ENCODE data around the gene ADGRL3.
"Not testable (repeated sequence)": the region's sequence is repeated elsewhere in the genome, so short reads cannot be mapped to it uniquely, and the experiment has no call there.

Gene ADGRL3

DNA sequence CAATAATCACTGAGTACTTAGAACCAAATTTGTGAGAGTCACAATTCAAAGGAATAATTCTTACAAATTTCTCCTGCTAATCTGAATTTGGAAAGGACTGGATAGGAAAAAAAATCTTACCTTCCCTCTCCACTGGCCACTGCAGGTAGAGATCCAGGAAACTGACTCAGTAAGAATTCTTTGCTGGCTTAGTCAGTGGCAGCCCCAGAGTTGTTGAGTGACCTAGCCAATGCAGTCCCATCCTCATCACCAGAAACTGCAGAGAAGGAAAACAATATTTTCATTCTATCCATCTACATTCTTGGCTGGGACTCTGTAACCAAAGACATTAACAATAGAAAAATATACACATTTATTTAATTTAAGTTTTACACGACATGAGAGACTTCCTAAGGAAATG is 572.0 kb downstream of the ADGRL3 start:
- H3K4me3 ChIP-seq (ENCODE audit: low read depth, low read length) = no peak overlapping the region

DNA sequence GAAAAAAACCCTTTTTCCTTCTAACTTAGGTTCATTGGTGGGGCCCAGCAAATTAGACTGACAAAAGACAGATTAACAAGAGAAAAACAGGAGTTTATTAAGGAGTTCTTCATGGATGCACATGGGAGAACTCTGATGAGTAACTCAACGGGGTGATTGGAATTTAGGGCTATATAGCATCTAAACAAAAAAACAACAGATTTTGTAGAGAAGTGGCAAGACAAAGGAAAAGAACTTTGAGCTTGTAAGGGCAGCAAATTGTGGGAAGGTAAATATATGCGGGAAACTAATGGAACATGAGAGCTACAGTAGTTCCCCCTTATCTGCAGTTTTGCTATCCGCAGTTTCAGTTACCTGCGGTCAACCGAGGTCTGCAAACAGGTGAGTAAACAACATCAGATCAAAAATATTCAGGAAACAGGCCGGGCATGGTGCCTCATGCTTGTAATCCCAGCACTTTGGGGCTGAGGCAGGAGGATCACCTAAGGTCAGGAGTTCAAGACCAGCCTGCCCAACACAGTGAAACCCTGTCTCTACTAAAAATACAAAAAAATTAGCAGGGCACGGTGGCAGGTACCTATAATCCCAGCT is 573.6 kb downstream of the ADGRL3 start:
- H3K4me3 ChIP-seq (ENCODE audit: low read depth, low read length) = no peak overlapping the region

DNA sequence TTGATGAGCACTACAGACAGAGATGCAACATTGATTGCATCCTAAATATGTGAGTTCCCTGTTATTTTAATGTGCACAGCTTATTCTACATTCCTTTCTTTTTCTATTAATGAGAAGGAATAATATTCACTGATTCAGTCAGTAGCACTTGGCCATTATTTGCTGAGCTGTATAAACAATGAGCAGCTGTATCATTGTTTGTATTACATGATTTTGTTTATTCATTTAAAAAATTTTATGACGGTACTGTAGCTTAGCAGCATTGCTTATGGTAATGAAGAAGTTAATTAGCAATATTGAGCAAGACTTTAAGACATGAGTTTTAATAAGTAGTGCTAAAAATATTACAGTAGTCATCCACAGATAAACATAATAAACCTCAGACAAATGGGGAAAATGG is 582.0 kb downstream of the ADGRL3 start:
- no peak overlapping the region for H3K4me3 ChIP-seq (ENCODE audit: low read depth, low read length)

DNA sequence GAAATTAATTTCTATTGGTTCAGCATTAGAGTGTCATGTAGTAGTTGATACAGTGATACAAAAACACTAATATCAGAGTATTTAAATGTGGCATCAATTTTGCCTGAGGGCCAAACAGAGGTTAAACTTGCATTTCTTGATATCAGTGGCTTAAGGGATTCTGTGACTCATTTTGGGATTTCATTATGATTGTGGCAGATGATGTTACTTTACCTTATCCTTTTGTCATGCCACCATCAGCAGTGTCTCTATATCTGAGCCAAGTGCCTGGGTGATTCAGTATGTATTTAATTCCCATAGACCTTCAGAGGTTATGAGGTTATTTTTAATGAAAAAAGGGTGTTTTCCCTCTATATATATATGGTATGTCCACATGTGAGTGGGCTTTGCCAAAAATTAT is 582.9 kb downstream of the ADGRL3 start:
- H3K4me3 ChIP-seq (ENCODE audit: low read depth, low read length) = no peak overlapping the region

DNA sequence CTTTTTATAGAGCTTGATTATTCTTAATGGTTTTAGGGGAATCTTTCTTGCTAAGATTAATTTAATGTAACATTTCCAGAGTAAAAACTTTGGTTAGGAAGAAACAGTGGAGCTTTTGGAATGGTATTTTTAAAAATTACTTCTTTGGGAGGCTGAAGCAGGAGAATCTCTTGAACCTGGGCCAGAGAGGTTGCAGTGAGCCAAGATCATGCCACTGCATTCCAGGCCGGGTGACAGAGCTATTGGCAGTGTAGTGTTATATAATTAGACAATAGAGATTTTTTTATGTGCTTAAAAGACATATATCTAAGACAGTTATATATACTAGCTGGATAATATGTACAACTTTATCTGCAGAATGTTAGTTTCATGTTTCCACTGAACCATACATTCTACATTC is 585.6 kb downstream of the ADGRL3 start:
- no peak overlapping the region for H3K4me3 ChIP-seq (ENCODE audit: low read depth, low read length)

DNA sequence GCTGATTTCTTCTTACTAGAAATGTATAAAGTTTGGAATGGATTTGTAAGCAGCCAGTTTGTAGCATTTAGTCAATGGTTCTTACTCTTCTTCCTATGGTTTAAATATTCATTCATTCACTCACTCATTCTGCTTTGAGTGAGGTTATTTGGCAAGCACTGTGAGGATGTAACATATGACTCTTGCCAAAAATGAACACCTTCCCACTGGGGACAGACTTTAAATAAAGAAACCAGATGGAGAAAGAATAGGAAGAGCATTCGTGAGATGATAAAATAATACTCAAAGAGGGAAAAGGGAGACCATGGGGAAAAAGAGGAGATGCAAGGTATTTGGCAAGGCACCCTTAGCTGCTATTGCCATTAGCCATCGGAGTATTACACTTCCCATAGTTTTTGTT is 586.1 kb downstream of the ADGRL3 start:
- H3K4me3 ChIP-seq (ENCODE audit: low read depth, low read length) = no peak overlapping the region

DNA sequence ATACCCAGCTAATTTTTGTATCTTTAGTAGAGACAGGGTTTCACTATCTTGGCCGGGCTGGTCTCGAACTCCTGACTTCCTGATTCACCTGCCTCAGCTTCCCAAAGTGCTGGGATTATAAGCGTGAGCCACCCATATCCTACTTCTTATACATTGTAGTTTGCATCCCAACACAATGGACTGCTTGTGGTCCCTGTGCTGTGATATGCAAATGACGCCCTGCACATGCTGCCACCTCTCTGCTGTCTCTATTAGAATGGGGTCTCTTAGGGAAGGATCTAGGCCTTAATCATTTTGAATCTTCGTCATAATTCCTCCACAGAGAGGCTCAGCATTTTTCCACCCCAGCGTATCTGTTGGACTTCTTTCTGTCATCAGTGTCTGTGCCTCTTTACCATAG is 595.9 kb downstream of the ADGRL3 start:
- H3K4me3 ChIP-seq (ENCODE audit: low read depth, low read length) = no peak overlapping the region

DNA sequence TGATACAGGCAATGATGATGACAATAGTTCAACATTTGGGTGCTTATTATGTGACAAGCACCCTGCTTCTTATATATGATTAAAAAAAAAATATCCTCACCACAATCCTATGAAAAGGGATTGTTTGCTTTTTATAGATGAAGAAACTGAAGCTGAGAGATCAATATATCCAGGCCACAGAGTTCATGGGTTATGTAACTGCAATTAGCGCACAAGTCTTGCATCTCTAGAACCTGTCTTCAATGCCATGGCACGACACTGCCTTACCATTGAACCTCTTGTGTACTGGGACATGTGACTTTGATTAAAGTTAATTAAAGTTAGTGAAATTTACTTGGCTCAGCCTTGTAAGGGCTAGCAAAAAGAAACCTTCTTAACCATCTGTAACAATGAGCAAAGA is 599.7 kb downstream of the ADGRL3 start:
- no peak overlapping the region for H3K4me3 ChIP-seq (ENCODE audit: low read depth, low read length)

DNA sequence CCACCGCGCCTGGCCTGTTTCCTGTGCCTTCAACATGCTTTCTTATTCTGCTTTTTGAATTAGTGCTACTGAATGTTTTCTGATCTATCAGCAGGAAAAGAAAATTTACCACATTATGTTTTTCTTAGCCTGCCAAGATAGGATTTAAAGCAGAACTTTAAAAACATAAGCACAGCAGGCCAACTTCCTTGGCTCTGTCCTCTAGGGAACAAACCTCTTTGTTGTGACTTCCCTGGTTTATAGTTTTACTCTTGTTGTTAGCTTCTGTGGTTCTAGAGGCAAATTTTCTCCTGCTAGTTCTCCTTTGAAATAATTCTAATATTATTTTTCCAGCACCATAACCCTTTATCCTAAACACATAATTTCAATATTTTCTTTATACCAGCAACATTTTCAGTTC is 605.1 kb downstream of the ADGRL3 start:
- no peak overlapping the region for H3K4me3 ChIP-seq (ENCODE audit: low read depth, low read length)

DNA sequence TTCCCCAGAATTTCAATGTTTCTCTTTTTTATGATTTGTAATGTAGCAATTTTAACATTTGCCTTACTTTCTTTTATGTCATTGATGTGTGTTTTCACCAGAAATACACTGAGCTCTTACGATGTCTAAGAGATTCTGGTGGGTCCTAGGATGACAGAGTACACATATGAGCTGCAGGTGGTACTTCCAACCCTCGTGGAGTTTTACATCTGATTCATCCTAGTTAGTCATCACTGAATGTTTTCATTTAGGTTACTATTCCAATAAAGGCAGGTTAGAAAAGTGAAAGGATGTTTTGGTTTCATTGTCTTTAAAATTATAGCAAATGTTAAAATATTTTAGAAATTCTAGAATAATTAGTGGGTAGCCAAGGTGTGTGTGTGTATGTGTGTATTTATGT is 605.9 kb downstream of the ADGRL3 start:
- no peak overlapping the region for H3K4me3 ChIP-seq (ENCODE audit: low read depth, low read length)

DNA sequence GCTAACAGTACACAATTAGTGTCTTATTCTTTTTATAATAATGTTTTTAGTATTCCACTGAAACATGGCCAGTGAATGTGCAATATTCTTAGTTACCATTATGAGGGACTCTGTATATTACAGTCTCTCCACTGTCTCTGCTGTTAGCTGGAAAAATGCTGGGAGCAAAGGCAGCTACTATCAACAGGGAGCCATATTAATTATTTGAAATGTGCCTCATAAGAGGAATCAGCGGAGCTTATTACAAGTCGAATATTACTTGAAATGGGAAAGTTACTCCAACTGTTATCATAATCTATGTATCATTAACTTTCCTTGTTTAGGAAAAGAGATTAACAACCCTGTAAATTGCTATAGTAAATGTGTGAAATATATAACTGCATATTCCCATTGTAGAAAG is 612.0 kb downstream of the ADGRL3 start:
- no peak overlapping the region for H3K4me3 ChIP-seq (ENCODE audit: low read depth, low read length)

DNA sequence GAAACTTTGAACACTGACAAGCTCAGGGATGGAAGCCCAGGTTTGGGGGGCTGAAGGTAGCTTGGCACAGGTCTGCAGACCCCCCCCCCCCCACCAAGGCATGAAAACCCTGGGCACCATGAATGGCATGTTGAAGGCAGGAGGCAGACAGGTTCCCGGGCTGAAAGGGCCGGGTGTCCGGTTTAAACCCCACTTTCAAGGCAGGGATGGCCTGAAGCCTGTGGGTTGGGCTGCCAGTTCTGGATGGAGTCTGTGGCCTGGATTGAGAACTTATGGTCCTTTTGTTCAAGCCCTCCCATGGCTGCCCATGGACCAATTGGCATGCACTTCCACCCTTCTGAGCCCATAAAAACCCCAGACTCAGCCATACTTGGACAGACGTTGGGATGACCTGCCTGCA is 616.9 kb downstream of the ADGRL3 start:
- H3K4me3 ChIP-seq (ENCODE audit: low read depth, low read length) = no peak overlapping the region

DNA sequence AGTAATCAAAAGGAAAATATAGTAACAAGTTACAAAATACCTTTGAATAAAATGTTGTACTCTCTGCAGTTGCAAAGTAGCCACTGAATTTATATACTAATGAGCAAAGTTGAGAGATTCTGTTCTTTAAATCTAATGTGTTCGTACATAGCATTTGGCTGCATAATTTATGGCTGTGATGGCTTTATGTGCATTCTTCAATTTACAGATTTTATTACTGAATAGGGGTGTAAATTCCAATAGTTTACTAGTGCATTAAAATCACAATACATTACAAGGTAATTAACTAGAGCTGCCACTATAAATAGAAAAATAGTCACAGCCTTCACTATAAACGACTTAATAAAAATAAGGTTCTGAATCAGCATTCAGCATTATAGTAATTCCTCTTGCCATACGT is 620.0 kb downstream of the ADGRL3 start:
- H3K4me3 ChIP-seq (ENCODE audit: low read depth, low read length) = no peak overlapping the region

DNA sequence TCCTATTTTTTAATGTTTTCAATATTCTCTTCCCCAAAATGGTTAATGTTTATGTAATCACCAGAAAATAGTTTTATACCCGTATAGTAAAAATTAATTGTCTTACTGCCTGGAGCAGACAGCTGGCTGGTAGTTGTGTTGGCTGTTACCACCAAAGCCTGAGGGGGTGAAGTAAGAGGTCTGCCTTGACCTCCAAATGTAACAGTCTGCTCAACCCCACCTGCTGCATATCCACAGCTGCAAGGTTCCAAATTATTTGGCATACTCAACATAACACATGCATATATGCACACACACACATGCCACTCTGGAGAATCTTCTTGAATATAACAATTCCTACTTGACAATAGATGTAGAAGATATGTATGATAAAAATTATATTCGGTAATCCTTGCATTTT is 624.3 kb downstream of the ADGRL3 start:
- H3K4me3 ChIP-seq (ENCODE audit: low read depth, low read length) = no peak overlapping the region

DNA sequence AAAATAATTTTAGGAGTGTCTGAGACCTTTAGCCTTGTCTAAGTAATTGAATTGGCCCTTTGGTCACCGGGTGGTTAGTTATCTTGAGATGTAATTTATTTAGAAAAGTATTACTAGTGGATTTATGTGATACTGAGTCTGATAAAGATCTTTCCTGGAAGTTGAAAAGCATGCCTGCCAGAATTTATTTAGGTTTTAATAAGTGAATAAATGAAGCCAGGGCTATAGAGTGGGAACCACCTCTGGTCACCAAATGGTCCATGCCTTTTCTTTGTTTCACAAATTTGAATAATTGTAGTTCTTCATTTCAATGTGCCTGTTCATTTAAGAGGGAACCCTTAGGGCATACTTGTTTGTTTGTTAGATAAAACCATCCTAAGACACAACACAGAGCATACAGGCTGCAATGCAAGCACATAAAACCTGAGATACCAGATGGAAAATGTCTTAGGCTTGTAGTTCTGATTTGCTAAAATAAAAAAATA is 627.8 kb downstream of the ADGRL3 start:
- H3K4me3 ChIP-seq (ENCODE audit: low read depth, low read length) = no peak overlapping the region

DNA sequence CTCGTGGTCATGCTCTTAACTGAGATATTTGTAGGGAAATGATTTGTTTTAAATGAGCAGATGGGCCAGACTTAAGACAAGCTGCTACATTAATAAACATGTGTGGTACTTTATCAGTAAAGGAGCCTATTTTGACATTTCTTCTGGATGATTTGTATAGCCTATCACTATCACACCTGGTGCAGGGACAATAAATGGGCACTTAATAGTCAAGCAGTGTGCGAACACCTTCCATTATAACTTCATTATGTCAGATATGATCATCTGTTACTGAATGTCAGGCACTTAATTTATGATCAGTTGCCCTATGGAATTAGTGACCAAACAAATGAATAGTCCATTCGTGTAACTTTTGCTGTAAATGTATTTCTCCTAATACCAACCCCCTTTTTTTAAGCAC is 628.8 kb downstream of the ADGRL3 start:
- no peak overlapping the region for H3K4me3 ChIP-seq (ENCODE audit: low read depth, low read length)

DNA sequence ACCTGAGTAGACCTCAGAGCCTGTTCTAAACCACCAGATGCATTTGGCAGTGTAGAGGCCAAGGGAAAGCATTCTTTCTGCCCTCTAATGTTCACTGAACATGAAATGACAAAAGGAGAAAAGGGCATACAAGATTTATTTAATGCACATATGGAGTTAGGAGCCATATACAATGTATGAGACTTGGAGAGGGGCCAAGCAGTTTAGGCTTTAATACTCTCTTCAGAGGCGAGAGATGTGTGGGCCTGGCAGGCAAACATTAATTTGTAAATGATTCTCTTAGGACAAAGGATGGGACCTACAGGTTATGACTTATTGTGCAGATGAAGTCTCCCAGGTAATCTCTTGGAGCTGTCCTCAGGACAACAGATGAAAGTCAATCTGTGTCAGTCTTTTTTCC is 631.9 kb downstream of the ADGRL3 start:
- no peak overlapping the region for H3K4me3 ChIP-seq (ENCODE audit: low read depth, low read length)

DNA sequence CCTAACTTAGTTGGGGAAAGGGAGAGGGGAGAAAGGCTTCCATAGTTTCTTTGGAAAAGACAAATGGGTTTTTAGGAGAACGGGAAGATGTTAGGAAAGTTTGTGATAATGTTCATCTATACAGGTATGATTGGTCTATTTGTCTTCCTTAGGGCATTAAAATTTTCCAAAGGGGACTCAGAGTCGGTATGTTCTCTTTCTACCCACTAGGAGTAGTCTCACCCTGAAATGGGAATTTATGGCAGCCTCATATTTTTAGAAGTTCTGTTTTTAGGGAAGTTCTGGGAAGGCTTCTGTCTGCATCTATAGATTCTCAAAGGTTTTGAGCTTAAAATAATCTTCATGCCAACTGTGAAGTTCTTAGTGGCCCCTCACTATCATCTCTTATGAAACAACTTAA is 637.3 kb downstream of the ADGRL3 start:
- H3K4me3 ChIP-seq (ENCODE audit: low read depth, low read length) = no peak overlapping the region

DNA sequence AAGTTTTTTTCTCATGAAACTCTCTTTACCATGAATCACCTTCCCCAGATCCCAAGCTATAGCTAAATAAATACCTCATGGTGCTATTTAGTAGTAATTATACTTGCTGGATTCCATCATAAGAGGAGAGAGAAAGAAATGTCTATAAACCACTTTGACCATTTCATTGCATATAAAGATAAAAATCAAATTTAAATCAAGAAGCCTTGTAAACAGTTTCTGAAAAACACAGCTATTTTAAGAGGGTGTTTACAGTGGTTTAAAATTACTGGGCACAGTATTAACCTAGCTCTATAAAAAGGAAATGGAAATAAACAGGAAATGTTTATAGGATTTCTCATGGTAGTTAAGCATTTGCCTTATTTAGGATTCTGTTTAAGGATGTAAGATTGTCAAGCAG is 637.9 kb downstream of the ADGRL3 start:
- no peak overlapping the region for H3K4me3 ChIP-seq (ENCODE audit: low read depth, low read length)

DNA sequence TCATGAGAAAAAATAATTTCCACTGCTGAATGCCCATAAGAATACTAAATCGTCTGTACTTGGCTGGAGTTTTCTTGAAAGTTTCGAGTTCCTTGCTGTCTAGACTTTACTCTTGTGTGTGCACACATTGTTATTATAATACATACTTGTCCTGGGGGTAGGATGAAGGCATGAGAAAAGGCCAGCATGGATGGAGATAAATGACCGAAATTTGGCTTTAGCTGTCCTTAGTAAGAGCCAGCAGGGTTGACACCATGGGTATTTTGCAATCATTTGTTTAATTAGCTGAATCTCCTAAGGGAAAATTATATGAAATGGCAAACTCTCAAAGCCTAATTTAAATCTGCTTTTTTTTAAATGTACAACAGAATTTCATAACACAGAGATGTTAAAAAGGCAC is 641.6 kb downstream of the ADGRL3 start:
- H3K4me3 ChIP-seq (ENCODE audit: low read depth, low read length) = no peak overlapping the region

DNA sequence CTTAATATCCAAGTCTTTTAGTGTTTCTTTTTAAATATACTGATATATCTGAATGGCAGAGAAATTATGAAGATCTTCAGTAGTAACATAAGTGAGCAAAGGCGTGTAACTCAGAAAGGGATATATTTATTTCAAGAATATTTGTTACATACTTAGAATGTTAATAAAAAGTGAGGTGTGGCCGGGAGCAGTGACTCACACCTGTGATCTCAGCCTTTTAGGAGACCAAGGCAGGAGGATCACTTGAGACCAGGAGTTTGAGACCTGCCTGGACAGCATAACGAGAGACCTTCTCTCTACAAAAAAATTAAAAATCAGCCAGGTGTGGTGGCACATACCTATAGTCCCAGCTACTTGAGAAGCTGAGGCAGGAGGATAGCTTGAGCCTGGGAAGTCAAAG is 651.0 kb downstream of the ADGRL3 start:
- no peak overlapping the region for H3K4me3 ChIP-seq (ENCODE audit: low read depth, low read length)

DNA sequence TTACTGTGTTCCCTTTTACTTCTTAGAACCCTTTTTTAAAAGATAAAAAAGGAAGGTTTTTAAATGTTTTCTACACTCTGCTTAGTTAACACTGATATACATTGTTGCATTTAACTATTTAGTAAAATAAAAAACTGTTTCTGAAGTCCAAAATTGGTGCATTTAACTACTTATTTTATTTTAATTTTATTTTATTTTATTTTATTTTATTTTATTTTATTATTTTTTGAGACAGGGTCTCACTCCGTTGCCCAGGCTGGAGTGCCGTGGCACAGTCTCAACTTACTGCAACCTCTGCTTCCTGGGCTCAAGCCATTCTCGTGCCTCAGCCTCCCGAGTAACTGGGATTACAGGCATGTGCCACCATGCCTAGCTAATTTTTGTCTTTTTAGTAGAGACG is 652.0 kb downstream of the ADGRL3 start:
- not testable (repeated sequence) for H3K4me3 ChIP-seq (ENCODE audit: low read depth, low read length)

DNA sequence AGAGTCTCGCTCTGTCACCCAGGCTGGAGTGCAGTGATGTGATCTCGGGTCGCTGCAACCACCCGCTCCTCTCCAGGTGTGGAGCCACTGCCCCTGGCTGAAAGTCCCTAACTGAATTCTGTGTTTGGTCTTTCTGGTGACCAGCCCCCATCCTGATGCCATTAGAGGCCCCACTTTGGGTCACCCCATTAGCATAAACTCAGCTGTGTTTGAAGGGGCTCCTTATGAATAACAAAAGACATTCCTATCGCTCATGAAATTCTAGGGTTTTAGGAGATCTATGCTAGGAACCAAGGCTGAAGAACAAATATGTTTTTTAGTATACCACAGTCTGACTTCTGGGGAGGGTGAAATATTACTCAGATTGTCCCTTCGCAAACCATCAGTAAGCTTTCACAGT is 652.9 kb downstream of the ADGRL3 start:
- no peak overlapping the region for H3K4me3 ChIP-seq (ENCODE audit: low read depth, low read length)

DNA sequence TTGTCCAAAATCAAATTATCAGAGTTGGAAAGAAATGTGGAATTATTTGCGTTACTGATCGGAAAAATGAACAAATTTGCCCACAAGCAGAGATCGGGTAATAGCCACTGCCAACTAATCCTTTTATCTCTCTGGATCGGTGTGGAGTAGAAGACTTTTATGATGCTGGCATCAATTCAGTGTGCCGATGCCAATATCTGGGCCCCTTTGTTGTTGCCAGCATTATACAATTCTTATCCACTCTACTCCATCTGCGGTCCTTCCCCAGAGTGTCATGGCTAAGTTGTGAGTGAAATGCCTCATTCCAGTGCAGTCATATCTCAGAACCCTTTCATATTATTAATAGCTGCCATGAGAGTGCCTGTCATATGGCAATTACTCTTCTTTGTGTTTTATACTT is 660.2 kb downstream of the ADGRL3 start:
- no peak overlapping the region for H3K4me3 ChIP-seq (ENCODE audit: low read depth, low read length)

Data from iPS-11a (cell line).